ENCODE data around the gene HAP1.

DNA sequence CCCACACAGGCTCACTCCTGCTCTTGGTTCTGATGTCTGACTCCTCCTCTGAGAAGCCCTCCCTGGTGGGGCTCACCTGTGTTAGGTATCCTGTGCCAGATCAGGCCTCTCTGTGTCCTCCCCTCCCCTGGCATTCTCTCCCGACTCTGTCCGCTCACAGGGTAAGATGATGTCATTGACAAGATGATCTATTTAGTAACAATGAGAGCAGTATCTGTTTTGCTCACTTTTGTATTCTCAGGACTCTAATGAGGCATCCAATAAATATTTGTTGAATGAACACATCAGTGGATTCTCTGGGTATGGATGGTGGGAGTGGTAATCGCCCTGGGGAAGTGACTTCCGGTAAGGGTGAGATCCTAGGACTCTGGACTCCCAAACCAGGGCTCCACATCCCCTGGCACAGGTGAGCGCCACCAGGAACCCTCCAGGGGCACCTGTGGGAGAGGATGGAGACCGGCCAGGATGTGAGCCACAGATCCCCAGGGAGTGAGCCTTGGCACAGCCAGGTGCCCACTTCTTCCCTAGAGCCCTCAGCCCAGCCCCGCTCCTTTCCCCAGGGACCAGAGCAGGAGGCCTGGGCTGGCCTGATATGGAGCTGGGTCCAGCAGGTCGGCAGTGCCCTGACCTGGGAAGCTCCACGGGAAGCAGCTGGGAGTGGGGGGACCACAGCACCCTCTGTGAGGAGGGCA is 5.4 kb upstream of the HAP1 start:
- no peak for TF ChIP-seq EZH2phosphoT487 (IDR thresholded peaks at IDR 0.05; ENCODE audit: insufficient read depth, low read depth)
- no peak for TF ChIP-seq EZH2 (IDR thresholded peaks at IDR 0.05; ENCODE audit: insufficient read depth, poor library complexity, severe bottlenecking)
